HG03378 (cell line): Measurements from ENCODE around the gene ZNF708.
"Not testable (repeated sequence)": the region's sequence is repeated elsewhere in the genome, so short reads cannot be mapped to it uniquely, and the experiment has no call there.

Experiments used
- ATAC-seq: cut with Tn5 transposase; IDR thresholded peaks from one replicate; pipeline ENCODE4 v1.9.1; 2021; ENCODE audit warnings: mild to moderate bottlenecking, moderate library complexity; ENCODE audit not compliant: unreplicated experiment

ZNF708 gene

DNA sequence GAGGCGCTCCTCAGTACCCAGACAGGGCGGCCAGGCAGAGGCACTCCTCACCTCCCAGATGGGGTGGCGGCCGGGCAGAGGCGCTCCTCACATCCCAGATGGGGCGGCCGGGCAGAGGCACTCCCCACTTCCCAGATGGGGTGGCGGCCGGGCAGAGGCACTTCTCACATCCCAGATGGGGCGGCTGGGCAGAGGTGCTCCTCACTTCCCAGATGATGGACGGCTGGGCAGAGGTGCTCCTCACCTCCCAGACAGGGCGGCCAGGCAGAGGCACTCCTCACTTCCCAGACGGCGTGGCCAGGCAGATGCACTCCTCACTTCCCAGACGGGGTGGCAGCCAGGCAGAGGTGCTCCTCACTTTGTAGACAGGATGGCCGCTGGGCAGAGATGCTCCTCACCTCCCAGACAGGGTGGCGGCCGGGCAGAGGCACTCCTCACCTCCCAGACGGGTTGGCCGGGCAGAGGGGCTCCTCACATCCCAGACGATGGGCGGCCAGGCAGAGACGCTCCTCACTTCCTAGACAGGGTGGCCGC lies 68.3 kb downstream of the ZNF708 start:
- not testable (repeated sequence) for ATAC-seq

DNA sequence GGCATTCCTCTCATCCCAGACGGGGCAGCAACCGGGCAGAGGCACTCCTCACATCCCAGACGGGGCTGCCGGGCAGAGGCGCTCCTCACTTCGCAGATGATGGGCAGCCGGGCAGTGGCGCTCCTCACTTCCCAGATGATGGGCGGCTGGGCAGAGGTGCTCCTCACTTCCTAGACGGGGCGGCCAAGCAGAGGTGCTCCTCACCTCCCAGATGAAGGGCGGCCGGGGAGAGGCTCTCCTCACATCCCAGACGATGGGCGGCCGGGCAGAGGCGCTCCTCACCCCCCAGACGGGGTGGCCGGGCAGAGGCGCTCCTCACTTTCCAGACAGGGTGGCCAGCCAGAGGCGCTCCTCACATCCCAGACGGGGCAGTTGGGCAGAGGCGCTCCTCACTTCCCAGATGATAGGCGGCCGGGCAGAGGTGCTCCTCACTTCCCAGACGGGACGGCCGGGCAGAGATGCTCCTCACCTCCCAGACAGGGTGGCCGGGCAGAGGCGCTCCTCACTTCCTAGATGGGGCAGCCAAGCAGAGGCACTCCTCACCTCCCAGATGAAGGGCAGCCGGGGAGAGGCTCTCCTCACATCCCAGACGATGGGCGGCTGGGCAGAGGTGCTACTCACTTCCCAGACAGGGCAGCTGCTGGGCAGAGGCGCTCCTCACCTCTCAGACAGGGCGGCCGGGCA lies 68.9 kb downstream of the ZNF708 start:
- no peak for ATAC-seq

DNA sequence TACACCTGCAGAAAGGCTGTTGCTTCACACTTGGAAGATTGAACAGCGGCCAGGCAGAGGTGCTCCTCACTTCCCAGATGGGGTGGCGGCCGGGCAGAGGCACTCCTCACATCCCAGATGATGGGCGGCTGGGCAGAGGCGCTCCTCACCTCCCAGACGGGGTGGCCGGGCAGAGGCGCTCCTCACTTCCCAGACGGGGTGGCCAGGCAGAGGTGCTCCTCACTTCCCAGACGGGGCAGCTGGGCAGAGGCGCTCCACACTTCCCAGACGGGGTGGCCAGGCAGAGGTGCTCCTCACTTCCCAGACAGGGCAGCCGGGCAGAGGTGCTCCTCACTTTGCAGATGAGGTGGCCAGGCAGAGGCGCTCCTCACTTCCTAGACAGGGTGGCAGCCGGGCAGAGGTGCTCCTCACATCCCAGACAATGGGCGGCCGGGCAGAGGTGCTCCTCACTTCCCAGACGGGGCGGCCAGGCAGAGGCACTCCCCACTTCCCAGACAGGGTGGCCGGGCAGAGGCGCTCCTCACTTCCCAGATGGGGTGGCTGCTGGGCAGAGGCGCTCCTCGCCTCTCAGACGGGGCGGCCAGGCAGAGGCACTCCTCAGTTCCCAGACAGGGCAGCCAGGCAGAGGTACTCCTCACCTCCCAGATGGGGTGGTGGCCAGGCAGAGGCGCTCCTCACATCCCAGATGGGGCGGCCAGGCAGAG lies 69.6 kb downstream of the ZNF708 start:
- not testable (repeated sequence) for ATAC-seq

DNA sequence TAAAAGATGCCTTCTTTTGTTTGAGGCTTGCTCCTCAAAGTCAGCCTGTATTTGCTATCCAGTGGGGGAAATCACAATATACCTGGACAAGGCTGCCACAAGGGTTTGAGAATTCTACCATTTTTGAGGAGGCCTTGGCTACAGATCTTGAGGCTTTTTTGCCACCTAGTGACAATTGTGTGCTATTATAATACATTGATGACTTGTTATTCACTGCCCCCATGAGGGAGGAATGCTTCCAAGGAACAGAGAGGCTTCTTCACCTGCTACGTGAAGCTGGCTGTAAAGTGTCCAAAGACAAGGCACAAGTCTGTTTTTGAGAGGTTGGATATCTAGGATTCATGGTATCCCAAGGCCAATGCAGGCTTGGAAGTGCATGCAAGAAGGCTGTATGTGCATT lies 72.5 kb downstream of the ZNF708 start:
- no peak for ATAC-seq
